Keratinocyte (primary cell): Measurements from ENCODE around the gene ACSL6. TPM values are rescaled to one million over a fixed set of nuclear protein-coding genes. Genes with fewer than 3 reads are reported as not detected.

Experiments
- DNase-seq: peaks from one replicate; pipeline ENCODE4 v3.0.0-alpha.2; 2011; ENCODE audit warnings: low read depth, missing footprints, low spot score
- FAIRE-seq: peaks from 2 replicates; lab custom pipeline; 2011; peaks lifted over from hg19 to GRCh38; lab: Jason Lieb, UNC
- H2AFZ ChIP-seq: 2 replicates; pipeline ENCODE4 v1.6.0; 2012; ENCODE audit warnings: low read length, control low read depth, inconsistent platforms; ENCODE audit not compliant: control insufficient read depth
- H3K27ac ChIP-seq: 2 replicates; pipeline ENCODE4 v1.5.1; 2011; ENCODE audit warnings: low read length; ENCODE audit not compliant: control insufficient read depth, insufficient read depth
- H3K27me3 ChIP-seq: 3 replicates; pipeline ENCODE4 v1.6.0; 2011; ENCODE audit warnings: low read length; ENCODE audit not compliant: control insufficient read depth, insufficient read depth; ENCODE audit errors: extremely low read depth
- H3K36me3 ChIP-seq, 2 experiments: 2 replicates in 1 of 2; 3 replicates in 1 of 2; pipeline ENCODE4 v1.5.1; 2011; ENCODE audit warnings: low read length in 2 of 2, mild to moderate bottlenecking in 1 of 2; ENCODE audit not compliant: control insufficient read depth in 2 of 2, insufficient read depth in 2 of 2; ENCODE audit errors: extremely low read depth in 1 of 2
- H3K4me1 ChIP-seq: 3 replicates; pipeline ENCODE4 v1.5.1; 2011; ENCODE audit warnings: low read length; ENCODE audit not compliant: control insufficient read depth, insufficient read depth; ENCODE audit errors: extremely low read depth
- H3K4me2 ChIP-seq: 3 replicates; pipeline ENCODE4 v1.6.0; 2011; ENCODE audit warnings: low read depth, low read length; ENCODE audit not compliant: control insufficient read depth, insufficient read depth; ENCODE audit errors: extremely low read depth
- H3K4me3 ChIP-seq, 3 experiments: fragments of 200-600 bp in 1 of 3; sonication (generic) in 1 of 3; 2 replicates in 2 of 3; 3 replicates in 1 of 3; pipeline ENCODE4 v1.5.1; 2011 to 2016; ENCODE audit warnings: low read length in 3 of 3, mild to moderate bottlenecking in 3 of 3, control low read depth in 2 of 3, inconsistent platforms in 1 of 3, low read depth in 1 of 3, mixed read lengths in 1 of 3, mixed run types in 1 of 3, moderate library complexity in 1 of 3; ENCODE audit not compliant: control insufficient read depth in 2 of 3, insufficient read depth in 2 of 3; ENCODE audit errors: extremely low read depth in 1 of 3
- H3K79me2 ChIP-seq: 2 replicates; pipeline ENCODE4 v1.6.0; 2012; ENCODE audit warnings: low read length; ENCODE audit not compliant: control insufficient read depth, insufficient read depth
- H3K9ac ChIP-seq: 3 replicates; pipeline ENCODE4 v1.6.0; 2011; ENCODE audit warnings: low read length; ENCODE audit not compliant: control insufficient read depth, insufficient read depth; ENCODE audit errors: extremely low read depth
- H3K9me1 ChIP-seq: 3 replicates; pipeline ENCODE4 v1.6.0; 2011; ENCODE audit warnings: low read length; ENCODE audit not compliant: control insufficient read depth, insufficient read depth; ENCODE audit errors: extremely low read depth
- H3K9me3 ChIP-seq: 2 replicates; pipeline ENCODE4 v1.5.1; 2012; ENCODE audit warnings: low read depth, low read length; ENCODE audit not compliant: control insufficient read depth
- H4K20me1 ChIP-seq: 3 replicates; pipeline ENCODE4 v1.6.0; 2011; ENCODE audit warnings: low read length; ENCODE audit not compliant: control insufficient read depth, insufficient read depth; ENCODE audit errors: extremely low read depth
- CTCF ChIP-seq, 3 experiments: IDR thresholded peaks in 1 of 3; conservative IDR thresholded peaks in 1 of 3; optimal IDR thresholded peaks in 1 of 3; 2 replicates in 2 of 3; 3 replicates in 1 of 3; pipeline versions ENCODE3 to v1.5.1; 2011; ENCODE audit warnings: low read length in 3 of 3, mild to moderate bottlenecking in 3 of 3, moderate library complexity in 2 of 3, control low read depth in 1 of 3, inconsistent platforms in 1 of 3; ENCODE audit not compliant: insufficient read depth in 2 of 3; ENCODE audit errors: extremely low read depth in 1 of 3
- EZH2 ChIP-seq: IDR thresholded peaks from one replicate; pipeline ENCODE4 v1.6.1; 2012; ENCODE audit warnings: inconsistent platforms, mild to moderate bottlenecking, low read length, moderate library complexity
- dilution Hi-C: fragments of 300-500 bp; cut with MboI; formaldehyde crosslinking; loops from one replicate; pipeline ENCODE4 v1.7.0; 2020; ENCODE audit warnings: low sequenced_read_pairs; ENCODE audit not compliant: extremely low pct_ligation_motif_present
- polyA plus RNA-seq, 5 experiments: library from polyadenylated mRNA; depleted of rRNA in 3 of 5; stranded (reverse) in 3 of 5; stranded (forward) in 1 of 5; unstranded in 1 of 5; fragments of >200 nt; gene quantifications; 1 replicate in 1 of 5; 2 replicates in 3 of 5; 3 replicates in 1 of 5; pipeline versions ENCODE4 v1.2.1 to v1.2.3, GENCODE V29; 2011 to 2012; ENCODE audit warnings: missing spikeins in 2 of 5, low read depth in 1 of 5, low replicate concordance in 1 of 5

ACSL6 gene
- polyA plus RNA-seq, 1 donor (not counting 4 experiments of a cell fraction or from before 2014, with no cell fraction given), result 0.18 TPM

GRCh38 chr5:131974622-131974955 is 36.9 kb downstream of the ACSL6 start:
- DNase-seq (no peak), FAIRE-seq (no peak)
- no peak overlapping the region for H3K4me3 ChIP-seq
- H3K27ac ChIP-seq, result no peak overlapping the region
- TF ChIP-seq CTCF (optimal IDR thresholded peaks at IDR 0.05 in 1 of 3, IDR thresholded peaks at IDR 0.05 in 1 of 3, conservative IDR thresholded peaks at IDR 0.05 in 1 of 3; ENCODE audit: extremely low read depth in 1 of 3, insufficient read depth in 2 of 3, low read length in 3 of 3) (no peak), EZH2 (no peak)
- H3K79me2 ChIP-seq, result no peaks in the 10 kb centered on the region
- no peaks in the 10 kb centered on the region for H3K9me3 ChIP-seq
- no peaks in the 10 kb centered on the region for H3K36me3 ChIP-seq
- no peaks in the 10 kb centered on the region for H4K20me1 ChIP-seq
- no peaks in the 10 kb centered on the region for H3K27me3 ChIP-seq
- H2AFZ ChIP-seq, result no peak overlapping the region
- H3K9me1 ChIP-seq, result no peaks in the 10 kb centered on the region
- no peak overlapping the region for H3K9ac ChIP-seq
- dilution Hi-C loops, result no loop called here
- H3K4me1 ChIP-seq, result no peaks in the 10 kb centered on the region
- no peak overlapping the region for H3K4me2 ChIP-seq

- Histone ChIP-seq H3K79me2 (no peaks in the 10 kb centered on the region), H3K4me3 (no peak overlapping the region), H3K4me1 (no peaks in the 10 kb centered on the region), H2AFZ (no peak overlapping the region), H4K20me1 (no peaks in the 10 kb centered on the region), H3K27me3 (no peaks in the 10 kb centered on the region), H3K4me2 (no peak overlapping the region), H3K27ac (no peak overlapping the region), H3K9me1 (no peaks in the 10 kb centered on the region), H3K36me3 (no peaks in the 10 kb centered on the region), H3K9ac (no peak overlapping the region), H3K9me3 (no peaks in the 10 kb centered on the region)
- DNase-seq (no peak), FAIRE-seq (no peak)
- TF ChIP-seq EZH2 (no peak), CTCF (optimal IDR thresholded peaks at IDR 0.05 in 1 of 3, IDR thresholded peaks at IDR 0.05 in 1 of 3, conservative IDR thresholded peaks at IDR 0.05 in 1 of 3; ENCODE audit: extremely low read depth in 1 of 3, insufficient read depth in 2 of 3, low read length in 3 of 3) (no peak)
- dilution Hi-C loops, result no loop called here
These were observed 37.4 kb downstream of the ACSL6 start for GRCh38 chr5:131974016-131974415.
